NOMO-1 treated with dmso at 0.1 percent for 144 hours (cell line): ENCODE measurements around the gene WRNIP1.
A peak's percentile ranks its signal among the peaks of the same experiment; 100 is the strongest.

Experiments
- DNase-seq: peaks from one replicate; lab custom pipeline; 2025; ENCODE audit not compliant: unreplicated experiment; lab: John Stamatoyannopoulos, UW

The WRNIP1 gene

DNA sequence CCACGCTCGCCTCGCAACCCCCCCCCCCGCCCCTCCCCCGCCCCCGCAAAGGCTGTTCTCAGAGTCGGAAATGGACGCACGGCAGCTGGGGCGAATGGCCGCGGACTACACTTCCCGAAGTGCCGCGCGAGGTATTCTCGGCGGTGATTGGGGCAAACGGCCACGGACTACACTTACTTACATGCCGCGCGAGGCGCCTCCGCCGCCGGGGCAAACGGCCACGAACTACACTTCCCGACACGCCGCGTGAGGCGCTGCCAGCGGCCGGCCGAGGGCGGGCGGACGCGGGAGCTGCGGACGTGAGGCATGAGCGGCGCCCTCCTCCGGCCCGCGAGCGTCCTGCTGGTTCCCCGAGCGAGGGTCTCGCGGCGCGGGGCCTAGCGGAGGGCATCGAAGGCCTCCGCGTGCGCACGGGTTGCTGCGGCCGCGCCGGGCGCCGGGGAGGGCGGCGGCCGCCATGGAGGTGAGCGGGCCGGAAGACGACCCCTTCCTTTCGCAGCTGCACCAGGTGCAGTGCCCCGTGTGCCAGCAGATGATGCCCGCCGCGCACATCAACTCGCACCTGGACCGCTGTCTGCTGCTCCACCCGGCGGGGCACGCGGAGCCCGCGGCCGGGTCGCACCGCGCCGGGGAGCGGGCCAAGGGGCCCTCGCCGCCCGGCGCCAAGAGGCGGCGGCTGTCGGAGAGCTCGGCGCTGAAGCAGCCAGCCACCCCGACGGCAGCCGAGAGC lies at the start of gene WRNIP1:
Gene WRNIP1 (plus strand): TSS at position 228 of the 730 bp plus-strand sequence. CDS start 230 bp downstream, at position 458.
- DNase-seq: peak; percentile 98

DNA sequence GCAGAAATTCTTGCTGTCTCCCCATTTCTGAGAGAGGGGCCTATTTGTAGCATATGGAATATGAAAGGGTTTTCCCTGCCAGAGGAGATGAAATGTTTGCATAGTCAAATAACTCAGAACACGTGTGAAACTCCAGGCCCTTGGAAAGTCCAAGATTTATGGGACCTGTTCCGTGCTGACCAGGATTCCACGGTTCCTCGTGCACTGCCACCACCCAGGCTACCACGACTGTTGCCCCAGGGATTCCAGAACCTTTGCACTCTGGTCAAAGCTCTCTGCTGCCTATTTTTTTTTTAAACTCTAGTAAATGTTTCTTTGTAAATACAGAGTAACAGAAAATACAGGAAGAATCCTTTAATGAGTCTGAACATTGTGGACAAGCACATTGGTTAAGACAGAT lies 49.5 kb upstream of the WRNIP1 start:
- no peak for DNase-seq

DNA sequence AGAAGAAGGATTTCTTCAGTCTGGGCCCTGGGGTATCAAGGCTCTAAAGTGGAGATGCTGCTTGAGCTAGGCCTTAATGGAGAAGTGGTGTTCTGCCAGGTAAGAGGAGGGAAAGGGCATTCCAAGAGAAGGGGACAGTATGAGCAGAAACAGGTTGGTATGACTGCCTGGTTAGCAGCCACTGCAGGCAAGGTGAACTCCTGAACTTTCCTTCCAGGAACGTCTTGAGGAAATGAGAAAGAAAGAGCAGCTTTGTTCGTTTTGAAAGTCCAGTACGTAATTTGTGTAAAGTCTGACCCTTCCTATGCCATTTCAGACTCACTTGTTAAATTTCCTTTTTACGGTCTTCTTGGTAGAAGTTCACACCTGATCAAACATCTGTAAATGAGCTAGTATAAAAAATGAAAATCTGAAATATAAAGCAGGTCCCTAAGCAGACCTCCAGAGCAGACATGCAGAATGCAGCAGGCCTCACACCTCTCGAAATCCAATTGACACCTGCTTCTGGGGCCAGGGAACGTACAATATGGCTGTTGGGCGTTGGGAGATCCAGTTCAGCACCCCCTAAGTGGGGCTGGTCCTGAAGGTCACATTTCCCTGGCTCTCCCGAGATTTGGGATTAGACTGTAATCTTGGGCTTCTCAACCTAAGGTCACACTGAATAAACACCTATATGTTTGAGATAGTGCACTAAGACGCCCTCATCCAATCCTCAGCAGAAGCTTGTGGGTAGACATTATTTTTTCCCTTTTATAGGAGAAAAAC lies 48.1 kb upstream of the WRNIP1 start:
- no peak for DNase-seq

DNA sequence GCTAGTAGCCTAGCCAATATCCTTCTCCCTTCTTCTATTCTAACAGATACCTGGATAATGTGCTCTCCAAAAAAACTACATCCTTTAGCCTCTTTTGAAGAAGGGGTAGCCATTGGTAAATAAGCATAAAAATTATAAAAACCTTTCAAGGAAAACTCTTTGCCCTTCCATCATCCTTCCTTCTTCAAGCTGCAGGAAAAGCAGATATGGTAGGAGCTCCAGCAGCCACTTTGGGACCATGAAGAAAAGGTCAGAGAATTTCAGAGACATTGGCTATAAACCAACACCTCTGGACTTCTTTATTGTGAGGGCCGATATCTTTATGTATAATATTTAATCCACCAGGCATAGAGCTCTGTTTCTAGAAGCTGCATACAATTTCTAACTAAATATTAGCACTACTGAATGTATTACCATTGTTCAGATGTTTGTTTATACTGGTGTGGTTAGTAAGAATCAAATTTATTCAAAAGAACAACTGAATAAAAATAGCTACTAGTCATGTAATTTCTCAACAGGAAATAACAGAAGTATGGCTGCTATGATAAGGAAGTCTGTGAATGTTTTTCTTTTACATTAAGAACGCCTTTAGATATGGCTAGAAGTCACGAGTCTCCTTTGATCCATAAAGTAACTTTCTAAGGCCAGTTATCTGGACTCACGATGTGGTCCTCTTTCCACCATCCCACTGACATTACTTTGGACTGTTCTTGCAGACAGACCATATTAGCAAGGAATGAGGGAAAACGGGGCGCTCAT lies 46.7 kb upstream of the WRNIP1 start:
- no peak for DNase-seq

DNA sequence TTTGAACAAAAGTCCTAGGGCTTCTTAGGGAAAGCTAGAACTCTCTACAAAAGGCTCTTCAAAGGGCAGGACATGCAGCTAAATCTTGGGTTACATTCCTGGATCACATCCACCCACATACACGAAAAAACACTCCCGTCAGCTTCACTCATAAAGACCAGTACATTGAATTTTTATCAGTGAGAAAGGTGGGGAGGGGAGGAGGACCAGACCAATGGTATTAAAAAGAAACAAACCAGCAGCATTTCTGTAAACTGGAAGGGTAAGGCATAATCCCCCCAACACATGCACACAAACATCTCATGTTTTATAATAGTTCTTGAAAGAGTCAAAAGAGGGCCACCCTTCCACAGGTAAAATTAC lies 46.1 kb upstream of the WRNIP1 start:
- no peak for DNase-seq

DNA sequence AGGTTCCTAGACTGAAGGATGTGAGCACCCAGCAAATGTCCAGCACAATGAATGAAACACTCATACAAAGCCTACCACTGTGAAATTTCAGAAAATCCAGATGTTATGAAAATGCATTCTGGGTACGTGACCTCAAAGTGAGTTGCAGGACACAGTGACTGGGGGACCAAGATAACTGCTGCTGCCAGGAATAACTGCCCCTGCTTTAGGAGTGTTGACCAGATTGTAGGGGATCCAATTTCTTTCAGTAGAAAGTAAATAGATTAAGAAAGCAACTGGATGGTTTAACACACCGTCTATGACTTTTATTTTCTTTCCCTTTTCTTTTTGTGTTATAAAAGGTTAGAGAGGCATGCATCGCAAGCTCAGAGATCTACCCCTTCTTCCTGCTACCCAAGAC lies 44.0 kb upstream of the WRNIP1 start:
- no peak for DNase-seq

DNA sequence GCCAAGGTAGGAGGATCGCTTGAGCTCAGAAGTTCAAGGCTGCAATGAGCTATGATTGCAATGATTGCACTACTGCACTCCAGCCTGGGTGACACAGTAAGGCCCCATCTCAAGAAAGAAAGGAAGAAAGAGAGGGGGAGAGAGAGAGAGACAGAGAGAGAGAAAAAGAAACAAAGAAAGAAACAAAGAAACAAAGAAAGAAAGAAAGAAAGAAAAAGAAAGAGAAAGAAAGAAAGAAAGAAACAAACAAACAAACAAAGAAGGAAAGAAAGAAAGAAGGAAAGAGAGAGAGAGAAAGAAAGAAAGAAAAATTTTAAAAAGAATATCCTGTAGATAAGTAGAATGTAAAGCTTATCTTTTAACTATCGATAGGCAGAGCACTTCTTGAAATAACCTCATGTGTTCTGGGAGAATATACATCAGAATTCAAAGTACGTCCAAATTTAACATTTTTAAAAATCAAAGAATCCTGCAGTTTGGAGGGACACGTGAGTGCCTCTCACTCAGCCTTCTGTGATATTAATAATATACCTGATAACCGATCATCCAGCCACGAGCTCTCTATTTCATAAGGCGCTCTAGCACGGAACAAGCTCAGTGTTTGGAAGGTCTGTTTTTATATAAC lies 39.7 kb upstream of the WRNIP1 start:
- DNase-seq: no peak

DNA sequence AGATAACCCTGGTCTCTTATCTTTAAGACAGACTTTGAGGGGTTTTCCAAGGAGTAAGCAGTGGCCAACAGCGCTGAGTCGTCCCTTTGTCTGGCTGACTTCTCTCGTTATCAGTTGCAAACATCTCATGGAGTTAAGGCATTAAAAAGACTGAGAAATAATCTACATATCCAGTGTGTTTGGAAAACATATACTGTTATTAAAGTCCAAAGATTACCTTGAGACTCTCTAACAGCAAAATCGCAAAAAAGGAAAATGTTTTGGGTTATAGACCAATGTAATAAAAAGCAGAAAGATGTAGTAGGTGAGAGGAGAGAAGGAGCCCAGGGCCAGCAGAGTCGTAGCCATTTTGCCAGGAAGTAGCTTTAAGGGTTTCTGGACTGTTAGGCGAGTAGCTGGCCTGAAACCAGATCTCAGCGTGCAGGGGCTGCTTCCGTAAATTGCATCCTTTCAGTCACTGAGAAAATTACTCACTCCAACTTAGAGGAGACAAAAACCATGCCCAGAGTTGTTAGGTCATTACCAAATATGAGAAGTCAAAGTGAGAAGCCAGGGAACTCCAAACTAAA lies 39.1 kb upstream of the WRNIP1 start:
- DNase-seq: peak; percentile 80

DNA sequence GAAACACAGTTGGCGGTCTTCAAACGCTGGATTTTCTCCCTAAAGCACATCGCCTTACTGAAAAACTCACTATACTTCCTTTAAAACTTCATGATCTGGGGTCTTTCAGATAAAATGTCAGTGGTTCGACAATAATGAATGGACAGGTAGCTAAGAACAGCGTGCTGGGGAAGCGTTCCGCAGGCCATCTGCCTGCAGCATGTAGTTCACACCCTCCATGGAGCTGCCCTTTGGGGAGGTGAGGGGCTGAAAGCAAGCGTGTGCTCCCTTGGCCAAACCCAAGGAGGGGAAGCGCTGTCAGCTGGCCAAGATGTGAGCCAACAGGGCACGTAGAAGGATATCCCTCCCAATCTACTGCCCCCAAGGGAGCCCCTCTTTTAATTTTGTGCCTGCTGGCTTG lies 35.3 kb upstream of the WRNIP1 start:
- no peak for DNase-seq

DNA sequence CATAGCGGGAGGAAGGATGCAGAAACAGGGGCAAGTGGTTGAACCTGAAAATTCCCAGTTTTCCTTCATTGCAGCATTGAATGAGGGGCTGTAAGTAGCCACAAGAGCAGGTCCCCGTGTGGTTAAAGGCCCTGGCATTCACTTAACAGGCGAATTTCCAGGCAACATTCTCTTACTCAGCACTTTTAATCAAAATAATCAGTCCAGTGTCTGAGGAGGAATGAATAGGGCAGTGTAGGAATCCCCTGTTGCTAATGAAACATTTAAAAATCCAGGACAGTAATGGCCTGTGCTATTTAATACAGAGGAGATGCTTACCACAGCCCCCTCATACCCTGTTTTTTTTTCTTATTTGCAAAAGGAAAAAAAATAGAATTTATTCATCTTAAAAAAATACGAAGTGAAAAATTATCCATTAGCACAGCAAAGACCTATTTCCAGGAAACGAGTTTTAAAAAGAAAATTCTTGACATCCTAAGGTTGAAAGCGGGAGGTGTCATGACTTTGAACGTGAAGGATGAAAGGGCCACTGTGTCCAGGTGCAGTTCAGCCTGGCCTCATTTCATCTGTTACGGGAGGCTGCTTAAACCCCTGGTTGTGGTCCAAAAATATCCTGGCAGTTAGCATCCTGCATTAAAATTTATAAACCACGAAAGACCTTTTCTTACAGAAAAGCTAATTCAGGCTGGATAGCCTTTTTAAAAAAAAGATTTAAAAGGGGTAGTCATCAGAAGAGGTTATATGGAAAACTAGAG lies 34.7 kb upstream of the WRNIP1 start:
- no peak for DNase-seq

DNA sequence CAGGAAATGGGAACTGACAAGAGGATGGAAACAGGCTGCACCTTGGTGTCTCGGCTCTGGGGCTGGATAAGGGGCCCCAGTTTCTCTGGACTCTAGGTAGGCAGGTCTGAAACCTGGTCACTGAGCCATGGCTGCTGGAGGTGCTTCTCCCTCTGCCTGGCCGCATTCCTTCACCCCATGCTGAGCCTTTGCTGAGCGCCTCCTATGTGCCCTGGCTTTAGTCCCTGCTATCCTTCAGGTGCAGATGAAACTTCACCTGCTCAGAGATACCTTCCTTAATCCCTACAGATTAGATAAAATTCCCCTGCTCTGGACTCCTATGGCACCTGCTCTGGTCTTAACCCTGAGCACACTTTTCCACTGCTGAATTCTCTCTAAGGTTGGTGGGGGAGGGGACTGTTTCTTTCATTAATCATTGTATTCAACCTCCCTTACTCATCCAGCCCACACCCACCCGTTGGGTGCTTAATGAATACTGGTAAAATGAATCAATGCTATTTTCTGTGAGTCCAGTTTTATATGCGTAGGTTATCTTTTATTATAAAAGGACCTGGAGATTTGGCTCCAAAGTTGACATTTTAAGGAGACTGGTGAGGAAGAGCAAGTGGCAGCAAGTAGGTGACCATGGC lies 33.8 kb upstream of the WRNIP1 start:
- DNase-seq: no peak

DNA sequence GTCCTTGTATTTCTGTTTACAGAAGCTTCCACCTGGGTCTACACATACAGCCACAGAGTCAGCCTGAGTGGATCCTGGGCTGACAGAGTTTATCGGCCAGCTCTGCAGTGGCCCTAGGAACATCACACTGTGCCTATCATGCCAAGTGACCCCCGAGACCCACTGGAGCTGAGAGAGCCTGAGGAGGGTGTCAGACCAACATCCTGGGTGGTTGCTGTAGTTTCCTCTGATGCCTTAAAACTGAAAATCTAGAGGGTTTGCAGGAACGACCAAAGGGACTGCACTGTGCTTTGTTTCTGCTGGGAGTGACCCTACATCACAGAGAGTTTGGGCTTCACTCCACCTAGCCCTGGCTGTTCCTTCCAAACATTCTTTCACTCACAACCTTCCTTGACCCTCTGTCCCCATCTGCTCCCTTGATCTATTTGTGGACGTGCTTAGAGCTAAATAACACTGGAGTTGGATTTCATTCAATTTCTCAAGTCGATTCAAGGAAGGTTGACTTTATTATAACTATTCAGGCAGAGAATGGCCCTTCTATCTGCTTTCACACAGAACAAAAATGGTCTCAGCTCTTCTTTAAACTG lies 32.6 kb upstream of the WRNIP1 start:
- no peak for DNase-seq

DNA sequence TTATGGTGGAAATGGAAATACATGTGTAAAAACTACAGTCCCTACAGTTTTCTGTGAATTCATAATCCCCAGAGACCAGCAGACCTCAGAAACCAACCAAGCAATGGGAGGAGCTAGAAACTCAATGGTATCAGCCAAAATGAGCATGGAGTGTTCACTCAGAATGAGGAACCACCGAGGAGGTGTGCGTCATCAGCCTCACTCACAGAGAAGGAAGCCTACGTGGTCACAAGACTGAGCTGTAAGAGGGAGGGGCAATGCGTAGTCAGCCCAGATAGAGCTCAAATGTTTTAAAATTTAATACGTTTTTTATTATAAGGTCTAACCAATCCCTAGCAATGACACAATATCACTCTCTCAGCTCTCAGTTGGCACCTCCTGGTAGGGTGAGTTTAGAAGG lies 31.9 kb upstream of the WRNIP1 start:
- DNase-seq: peak; percentile 78

DNA sequence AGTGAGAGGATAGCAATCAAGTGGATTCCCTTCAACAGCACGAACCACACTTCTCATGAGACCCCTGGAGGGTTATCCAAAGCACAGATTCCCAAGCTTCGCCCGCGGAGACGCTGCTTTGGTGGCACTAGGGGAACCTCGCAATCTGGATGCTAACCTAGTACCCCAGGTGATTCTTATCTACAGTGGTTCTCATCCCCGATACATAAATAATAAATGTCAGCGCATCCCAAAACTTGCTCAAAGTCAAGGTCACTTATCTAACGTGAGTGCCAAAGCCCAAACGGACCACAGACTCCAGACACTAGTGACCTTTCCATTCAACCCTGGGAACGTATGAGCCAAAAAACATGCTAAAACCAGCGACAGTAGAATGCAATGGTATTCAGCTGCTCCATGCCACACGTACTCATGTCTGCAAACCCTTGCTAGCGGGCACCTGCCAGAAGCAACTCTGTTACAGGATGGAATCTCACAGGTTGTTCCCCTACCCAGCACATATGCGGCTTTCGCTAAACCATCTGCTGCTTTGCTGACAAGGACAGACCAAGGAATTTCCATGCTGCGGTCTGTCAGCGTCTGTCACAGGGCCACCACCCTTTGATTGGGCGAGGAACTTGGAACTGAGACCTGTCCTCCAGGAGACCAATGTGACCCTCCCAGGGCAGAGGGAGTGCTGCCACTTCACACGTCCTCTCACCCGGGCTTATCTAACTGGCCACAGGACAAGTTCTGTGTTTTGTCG lies 31.3 kb upstream of the WRNIP1 start:
- DNase-seq: no peak

DNA sequence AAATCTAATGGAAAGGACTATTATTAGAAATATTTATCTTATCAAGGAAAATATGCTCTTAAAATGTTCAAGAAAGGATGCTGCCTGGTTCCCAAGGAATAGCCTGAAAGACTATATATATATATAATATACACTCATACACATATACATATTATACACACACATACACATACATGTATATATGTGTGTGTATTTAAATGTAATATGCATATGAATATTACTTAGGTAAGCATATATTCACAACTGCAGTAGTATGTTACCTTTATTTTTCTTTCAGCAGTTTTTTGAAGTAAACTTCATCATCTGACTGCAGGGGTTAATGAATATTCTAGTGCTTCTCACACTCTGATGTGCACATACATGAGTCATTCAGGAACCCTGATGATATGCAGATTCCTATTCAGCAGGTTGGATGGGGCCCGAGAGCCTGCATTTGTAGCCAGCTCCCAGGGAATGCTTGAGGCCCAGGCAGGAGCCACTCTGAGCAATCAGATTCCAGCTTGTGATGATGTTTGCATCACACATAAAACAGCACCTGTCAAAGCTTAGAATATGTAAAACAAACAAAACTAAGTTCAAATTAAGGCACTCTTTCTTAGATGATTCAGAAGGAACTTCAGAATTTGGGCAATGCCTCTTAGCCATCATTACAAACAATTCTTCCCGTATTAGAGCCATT lies 30.6 kb upstream of the WRNIP1 start:
- no peak for DNase-seq

DNA sequence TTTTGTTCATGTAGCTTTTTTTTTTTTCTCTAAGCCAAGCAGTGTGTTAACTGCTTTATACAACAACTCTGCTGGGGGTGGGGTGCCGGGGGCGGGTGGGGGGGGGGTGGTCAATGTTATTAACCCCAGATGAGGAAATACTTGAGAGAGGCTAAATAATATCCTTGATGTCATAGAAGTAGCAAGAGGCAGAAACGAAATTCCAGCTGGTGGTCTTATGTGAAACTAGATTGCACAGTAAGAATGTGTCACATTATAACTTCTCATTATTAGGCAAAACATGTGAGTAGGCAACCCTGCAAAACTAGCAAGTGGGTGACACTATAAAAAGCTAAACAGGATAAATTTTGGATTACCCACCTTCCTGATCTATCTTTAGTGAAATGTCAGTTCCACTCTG lies 27.3 kb upstream of the WRNIP1 start:
- DNase-seq: no peak

DNA sequence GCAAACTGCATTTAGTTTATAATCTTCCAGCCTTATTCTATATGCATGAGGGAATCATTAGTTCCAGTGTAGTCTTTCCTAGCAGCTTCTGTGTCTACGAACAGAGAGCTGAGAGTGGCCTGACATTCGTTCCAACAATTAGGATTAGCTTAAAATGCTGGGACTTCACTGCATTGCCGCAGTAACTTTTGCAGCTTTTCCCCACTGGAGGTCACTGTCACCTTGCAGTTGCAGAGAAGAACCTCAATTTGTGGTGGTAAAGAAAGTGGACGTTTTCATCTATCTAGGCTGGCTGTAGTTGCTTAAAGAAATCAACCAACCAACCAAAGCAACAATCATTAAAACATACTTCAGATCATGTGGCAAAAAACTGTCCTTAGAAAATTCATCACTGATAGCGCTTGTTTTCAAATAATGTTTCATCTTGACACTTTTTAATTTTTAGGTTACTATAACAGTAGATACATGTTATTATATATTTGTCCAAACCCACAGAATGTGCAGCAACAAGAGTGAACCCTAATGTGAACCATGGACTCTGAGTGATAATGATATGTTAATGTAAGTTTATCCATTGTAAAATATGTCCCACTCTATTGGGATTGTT lies 26.7 kb upstream of the WRNIP1 start:
- DNase-seq: no peak

DNA sequence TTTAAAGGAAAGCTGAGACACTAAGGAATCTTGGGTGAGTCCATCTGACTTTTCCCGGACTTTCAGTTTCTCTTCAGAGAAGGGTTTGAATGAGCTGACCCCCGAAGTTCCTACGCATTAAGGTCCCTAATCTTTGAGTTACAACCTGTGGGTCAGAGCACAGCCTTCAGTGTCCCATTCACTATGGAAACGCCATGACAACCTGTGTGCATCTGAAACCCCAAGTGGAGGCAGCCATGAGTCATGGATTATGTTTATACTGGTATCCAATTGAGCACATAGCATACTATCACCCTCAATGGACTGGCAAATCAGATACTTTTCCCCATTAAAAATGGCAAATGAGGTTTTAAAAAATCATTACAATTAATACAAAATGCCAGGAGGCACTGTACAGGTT lies 25.9 kb upstream of the WRNIP1 start:
- DNase-seq: no peak
